Stromal cell of bone marrow (primary cell): Measurements from ENCODE around the gene ZER1.
"Not testable (repeated sequence)": the region's sequence is repeated elsewhere in the genome, so short reads cannot be mapped to it uniquely, and the experiment has no call there.

Experiments used
- DNase-seq: peaks from one replicate; pipeline ENCODE4 v3.0.0-alpha.2; 2012; ENCODE audit warnings: low read depth

The ZER1 gene

GRCh38 chr9:128693738-128694137 lies 78.0 kb downstream of the ZER1 start:
- DNase-seq: not testable (repeated sequence)

DNA sequence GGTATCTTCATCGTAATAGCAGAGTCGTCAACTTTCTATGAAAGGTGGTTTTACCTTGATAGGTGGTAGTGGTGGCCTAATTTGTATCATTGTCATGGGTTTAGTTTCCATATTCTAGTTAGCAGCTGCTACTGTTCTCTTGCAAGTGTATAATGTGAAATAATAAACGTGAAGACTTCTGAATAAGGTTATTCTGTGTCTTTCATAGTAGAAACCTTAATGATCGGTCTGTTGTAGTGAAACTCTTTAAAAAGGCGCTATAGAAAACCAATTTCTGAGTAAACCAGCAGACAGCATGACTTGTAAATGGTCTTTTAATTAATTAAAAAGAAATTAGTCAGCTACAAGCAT lies 81.1 kb downstream of the ZER1 start:
- DNase-seq: no peak

GRCh38 chr9:128689820-128690683 lies 81.7 kb downstream of the ZER1 start:
- peak; percentile 26 for DNase-seq

DNA sequence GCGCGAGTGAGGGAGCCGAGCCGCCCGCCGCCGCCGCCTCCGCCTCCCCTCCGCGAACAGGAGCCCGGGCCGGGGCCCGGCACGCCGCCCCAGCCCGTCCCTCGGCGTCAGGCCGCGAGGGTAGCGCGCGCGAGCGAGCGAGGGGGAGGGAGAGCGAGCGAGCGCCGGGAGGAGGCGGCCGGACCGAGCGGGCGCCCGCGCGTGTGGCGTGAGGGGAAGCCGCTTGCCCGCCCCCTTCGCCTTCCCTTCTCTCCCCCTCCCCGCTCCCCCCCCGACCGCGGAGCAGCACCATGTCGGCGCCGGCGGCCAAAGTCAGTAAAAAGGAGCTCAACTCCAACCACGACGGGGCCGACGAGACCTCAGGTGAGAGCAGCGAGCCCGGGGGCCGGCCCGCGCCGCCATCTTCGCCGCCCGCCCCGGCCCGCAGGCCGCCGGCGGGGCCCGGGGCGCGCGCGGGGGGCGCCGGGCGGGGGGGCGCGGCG lies 82.4 kb downstream of the ZER1 start:
- DNase-seq: peak; percentile 27

GRCh38 chr9:128688501-128689292 lies 83.0 kb downstream of the ZER1 start, which contains the start of gene SET:
Gene SET, plus strand, starts transcription at chr9:128689222. Its CDS starts 361 bp downstream, at chr9:128689583.
- DNase-seq: peak; percentile 85

DNA sequence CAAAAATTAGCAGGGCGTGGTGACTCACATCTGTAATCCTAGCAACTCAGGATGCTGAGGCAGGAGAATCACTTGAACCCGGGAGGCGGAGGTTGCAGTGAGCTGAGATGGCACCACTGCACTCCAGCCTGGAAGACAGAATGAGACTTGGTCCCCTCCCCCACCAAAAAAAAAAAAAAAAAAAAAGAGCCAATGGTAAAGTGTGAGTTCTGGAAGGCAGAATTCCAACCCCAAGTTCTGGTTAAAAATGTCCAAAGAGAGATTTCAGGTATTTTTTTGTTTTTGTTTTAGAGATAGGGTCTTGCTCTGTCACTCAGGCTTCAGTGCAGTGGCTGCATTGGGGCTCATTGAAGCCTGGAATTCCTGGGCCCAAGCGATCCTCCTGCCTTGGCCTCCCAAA lies 84.3 kb downstream of the ZER1 start:
- DNase-seq: no peak

DNA sequence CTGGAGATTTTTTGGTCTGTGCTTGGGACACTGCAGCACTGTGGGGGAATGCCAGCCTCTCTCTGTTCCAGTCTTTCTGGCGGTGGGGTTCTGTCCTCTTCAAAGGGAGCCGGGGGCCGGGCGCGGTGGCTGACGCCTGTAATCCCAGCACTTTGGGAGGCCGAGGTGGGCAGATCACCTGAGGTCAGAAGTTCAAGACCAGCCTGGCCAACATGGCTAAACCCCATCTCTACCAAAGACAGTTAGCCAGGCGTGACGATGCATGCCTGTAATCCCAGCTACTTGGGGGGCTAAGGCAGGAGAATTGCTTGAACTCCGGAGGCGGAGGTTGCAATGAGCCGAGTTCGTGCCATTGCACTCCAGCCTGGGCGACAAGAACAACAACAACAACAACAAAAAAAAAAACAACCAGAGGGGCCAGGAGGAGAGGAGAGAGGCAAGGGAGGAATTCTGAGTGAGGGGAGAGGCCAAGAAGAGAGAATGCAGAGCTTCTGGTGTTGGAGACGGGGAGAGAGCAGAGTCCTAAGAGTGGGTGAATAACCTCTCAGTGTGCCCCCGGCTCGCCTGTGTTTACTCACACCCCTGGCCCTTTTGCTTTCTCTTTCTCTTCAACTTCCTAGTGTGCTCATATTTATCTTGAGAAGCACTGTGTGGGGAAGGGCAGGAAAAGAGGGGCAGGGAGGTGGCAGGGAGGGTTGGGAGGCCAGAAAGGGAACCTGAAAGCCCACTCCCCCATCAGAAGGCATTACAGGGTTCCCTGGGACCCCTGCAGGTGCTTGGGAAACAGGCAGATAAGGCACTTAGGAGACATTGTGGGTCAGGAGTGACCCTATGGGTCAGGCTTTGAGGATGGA lies 85.9 kb downstream of the ZER1 start:
- no peak for DNase-seq

DNA sequence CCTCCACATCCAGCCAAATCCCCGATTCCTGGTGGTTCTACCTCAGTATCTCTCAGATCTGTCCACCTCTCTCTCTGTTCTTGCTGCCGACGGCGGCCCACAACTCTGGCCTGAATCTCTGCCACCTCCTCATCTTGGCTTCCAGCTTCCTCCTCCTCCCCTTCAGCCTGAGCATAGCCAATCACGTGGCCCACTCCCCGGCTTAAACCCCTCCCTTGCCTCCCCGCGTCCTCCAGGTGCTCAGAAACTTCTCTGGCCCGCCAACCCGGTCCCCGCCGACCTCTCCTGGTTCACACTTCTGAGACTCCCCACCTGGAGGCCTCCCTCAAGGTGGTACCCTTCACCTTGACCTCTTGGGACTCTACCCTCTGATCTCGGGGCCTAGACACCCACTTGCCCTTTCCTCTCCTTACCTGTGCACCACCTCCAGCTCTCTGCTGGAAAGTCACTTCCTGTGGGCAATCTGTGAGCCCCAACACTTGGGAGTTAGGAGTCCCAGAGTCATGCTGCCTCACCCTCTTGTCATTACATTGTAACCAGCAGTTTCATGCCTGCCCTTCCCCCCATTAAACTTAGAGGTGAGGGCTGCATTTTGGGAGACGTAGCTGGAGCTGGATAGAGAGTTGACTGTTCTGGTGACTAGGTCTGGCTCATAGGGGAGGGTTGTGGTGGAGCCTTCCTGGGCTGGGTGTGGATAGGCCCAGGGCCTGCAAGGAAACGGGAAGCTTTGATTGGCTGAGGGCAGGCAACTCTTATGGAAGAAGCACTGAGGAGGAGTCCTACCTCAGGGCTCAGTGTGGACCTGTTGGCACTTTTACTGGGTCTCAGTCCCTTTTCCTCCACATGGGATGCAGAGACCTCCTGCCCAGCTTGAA lies 87.2 kb downstream of the ZER1 start:
- peak; percentile 65 for DNase-seq

DNA sequence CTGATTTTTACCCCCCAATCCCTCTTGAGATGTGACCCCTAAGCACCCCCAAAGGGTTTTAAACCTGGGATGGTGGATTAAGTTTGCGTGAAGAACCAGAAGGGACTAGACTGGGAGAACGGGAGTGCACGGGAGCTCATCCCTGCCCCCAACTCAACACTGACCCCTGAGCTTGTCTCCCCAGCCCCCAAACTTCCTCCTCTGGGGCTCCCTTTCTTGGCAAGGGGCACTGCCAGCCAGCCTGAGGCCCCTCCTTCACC lies 87.7 kb downstream of the ZER1 start:
- DNase-seq: no peak

- DNase-seq: no peak
Observed at GRCh38 chr9:128683340-128684064, 88.2 kb downstream of the ZER1 start.
